Measurements from ENCODE around the gene CENPM. TPM values are rescaled to one million over a fixed set of nuclear protein-coding genes. Genes with fewer than 3 reads are reported as not detected.
A peak's percentile ranks its signal among the peaks of the same experiment; 100 is the strongest.

Gene CENPM
- total RNA-seq, 2 donors from 2014 or later: 34.7 to 115 TPM

DNA sequence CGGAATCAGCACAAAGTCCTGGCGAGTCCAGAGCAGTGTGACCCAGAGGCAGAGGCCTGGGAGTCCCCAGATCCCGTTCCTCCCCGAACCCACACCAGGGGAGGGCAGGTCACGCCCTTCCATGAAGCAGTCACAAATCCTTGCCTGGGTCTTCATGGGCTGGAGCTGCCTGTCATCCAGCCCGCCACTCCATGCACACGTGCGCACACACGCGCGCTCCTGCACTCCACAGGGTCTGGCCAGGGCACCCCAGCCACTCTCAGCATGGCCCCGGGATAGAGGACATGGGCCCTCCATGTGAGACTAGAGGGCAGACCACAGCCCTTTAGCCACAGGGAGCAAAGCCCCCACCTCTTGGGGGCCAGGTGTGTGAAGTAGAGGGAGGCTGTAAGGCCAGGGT, 14.6 kb downstream of the CENPM start:
- no peak overlapping the region for H3K27ac Mint-ChIP-seq
- H3K4me3 Mint-ChIP-seq: no peak overlapping the region
- DNase-seq (ENCODE audit: low spot score): no peak
- H3K27me3 Mint-ChIP-seq: no peaks in the 10 kb centered on the region
- peaks cover 0 to 2% of the 10 kb centered on the region in 2 donors for H3K4me1 Mint-ChIP-seq (ENCODE audit: low read depth in 2 of 2)
- no peak for ATAC-seq
- H3K9me3 Mint-ChIP-seq: no peaks in the 10 kb centered on the region
- no peaks in the 10 kb centered on the region for H3K36me3 Mint-ChIP-seq

DNA sequence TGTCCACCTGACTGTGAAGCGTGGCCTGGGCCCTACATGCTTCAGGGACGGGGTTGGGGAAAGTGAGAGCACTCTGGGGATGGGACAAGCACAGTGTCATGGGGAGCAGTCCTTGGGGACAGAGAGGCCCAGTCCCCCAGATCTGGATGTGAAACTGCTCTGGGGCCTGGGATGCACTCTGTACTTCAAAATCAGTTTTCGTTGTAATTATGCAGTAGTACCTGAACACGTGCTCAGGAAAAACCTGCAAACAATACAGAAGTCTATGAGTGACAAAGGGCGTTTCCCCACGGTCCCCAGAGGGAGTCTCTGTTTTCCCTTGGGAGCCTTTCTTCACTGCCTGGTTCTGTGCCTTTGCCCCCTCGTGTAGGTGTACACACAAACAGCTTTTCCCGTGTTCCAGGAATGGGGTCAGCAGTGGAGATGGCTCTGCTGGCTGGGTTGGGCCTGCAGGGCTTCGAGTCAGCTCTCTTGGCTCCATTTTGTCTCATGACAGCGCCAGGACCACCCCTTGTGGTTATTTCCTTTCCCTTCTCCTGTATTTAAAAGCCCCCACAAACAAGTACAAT, 15.2 kb downstream of the CENPM start:
- Mint-ChIP-seq H3K36me3 (no peaks in the 10 kb centered on the region), H3K4me3 (no peak overlapping the region), H3K27me3 (no peaks in the 10 kb centered on the region), H3K27ac (no peak overlapping the region), H3K9me3 (no peaks in the 10 kb centered on the region), H3K4me1 (ENCODE audit: low read depth in 2 of 2) (peaks cover 0 to 2% of the 10 kb centered on the region in 2 donors)
- no peak for DNase-seq (ENCODE audit: low spot score)
- no peak for ATAC-seq

DNA sequence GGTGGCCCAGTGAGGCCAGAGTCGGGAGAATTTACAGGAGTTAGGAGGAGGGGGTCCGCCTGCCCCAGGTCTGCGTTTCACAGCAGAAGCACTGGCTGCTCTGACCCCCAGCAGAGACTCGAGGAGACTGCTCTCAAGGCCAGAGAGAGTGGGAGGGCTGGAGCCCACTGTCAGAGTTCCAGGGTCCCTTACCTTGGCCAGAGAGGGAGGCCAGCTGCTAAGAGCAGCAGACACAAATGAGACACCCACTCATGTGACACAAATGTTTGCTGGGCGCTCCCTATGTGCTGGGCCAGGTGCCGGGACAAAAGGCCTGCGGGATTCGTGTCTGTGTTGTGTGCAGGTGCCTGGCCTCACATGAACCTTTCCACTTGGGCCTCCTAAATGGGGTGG, 17.5 kb downstream of the CENPM start:
- no peaks in the 10 kb centered on the region for H3K9me3 Mint-ChIP-seq
- ATAC-seq (no peak), DNase-seq (ENCODE audit: low spot score) (no peak)
- peaks cover 0 to 3% of the 10 kb centered on the region in 2 donors for H3K27me3 Mint-ChIP-seq
- H3K36me3 Mint-ChIP-seq: no peaks in the 10 kb centered on the region
- no peak overlapping the region for H3K4me3 Mint-ChIP-seq
- no peak overlapping the region for H3K27ac Mint-ChIP-seq
- H3K4me1 Mint-ChIP-seq (ENCODE audit: low read depth in 2 of 2): peaks cover 0 to 8% of the 10 kb centered on the region in 2 donors

DNA sequence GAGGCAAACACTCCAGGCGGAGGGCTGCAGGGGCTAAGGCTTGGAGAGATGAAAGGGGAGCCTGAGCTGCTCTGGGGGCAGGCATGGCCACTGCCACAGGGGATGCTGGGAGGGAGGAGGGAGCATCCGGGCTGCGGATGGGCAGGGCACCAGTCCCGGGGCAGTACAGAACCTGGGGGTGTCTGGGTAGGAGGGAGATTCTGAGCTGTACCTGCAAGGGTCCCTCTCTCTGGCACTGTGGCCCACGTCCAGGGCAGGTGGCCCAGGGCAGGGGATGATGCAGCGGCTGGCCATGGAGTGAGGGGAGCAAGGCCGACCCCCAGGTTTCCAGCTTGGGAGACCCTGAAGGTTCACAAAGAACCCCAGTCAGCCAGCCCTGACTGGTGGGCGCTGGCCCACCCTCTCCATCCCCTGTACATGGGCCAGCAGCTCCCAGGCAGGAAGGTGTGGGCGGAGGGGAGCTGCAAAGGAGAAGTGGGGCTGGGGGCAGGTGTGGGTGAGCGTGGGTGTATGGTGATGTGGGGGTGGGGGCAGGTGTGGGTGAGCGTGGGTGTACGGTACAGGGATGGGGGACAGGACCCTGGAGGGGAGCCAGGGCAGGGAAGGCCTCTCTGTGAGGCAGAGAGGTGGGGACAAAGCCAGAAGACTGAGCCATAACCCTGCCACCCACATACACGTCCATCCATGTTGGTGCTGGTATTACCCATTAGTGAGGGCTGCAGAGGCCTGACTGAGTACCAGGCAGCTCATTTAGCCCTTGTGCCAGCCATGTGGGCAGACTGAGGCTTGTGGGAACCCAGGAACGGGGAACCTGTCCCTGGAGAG, 18.1 kb downstream of the CENPM start:
- ATAC-seq (peak in 1 of 2 donors; percentile 4), DNase-seq (ENCODE audit: low spot score) (no peak)
- Mint-ChIP-seq H3K27me3 (peaks cover 0 to 3% of the 10 kb centered on the region in 2 donors), H3K36me3 (no peaks in the 10 kb centered on the region), H3K27ac (no peak overlapping the region), H3K4me3 (no peak overlapping the region), H3K9me3 (no peaks in the 10 kb centered on the region), H3K4me1 (ENCODE audit: low read depth in 2 of 2) (peaks cover 0 to 8% of the 10 kb centered on the region in 2 donors)

DNA sequence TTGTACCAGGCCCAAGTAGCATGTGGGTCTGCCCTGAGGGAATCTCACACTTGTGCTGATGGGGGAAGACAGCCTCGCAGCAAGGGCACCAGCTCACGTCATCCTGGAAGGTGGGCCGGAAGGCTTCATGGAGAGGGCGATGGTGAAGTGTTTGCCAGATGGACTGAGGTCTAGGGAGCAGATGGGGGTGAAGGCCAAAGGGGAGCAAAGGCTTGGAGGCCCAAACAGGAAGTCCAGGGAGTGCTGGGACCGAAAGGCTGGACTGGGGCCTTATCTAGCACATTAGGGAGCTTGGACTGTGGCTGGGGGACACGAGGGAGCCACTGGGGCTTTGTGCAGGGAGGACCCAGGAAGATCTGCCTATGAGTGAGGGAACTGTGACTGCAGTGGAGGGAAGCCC, 19.1 kb downstream of the CENPM start:
- peaks cover 0 to 3% of the 10 kb centered on the region in 2 donors for H3K27me3 Mint-ChIP-seq
- no peak for ATAC-seq
- DNase-seq (ENCODE audit: low spot score): no peak
- peaks cover 0 to 8% of the 10 kb centered on the region in 2 donors for H3K4me1 Mint-ChIP-seq (ENCODE audit: low read depth in 2 of 2)
- no peaks in the 10 kb centered on the region for H3K36me3 Mint-ChIP-seq
- no peak overlapping the region for H3K27ac Mint-ChIP-seq
- no peaks in the 10 kb centered on the region for H3K9me3 Mint-ChIP-seq
- H3K4me3 Mint-ChIP-seq: peak overlapping the region; percentile 26

DNA sequence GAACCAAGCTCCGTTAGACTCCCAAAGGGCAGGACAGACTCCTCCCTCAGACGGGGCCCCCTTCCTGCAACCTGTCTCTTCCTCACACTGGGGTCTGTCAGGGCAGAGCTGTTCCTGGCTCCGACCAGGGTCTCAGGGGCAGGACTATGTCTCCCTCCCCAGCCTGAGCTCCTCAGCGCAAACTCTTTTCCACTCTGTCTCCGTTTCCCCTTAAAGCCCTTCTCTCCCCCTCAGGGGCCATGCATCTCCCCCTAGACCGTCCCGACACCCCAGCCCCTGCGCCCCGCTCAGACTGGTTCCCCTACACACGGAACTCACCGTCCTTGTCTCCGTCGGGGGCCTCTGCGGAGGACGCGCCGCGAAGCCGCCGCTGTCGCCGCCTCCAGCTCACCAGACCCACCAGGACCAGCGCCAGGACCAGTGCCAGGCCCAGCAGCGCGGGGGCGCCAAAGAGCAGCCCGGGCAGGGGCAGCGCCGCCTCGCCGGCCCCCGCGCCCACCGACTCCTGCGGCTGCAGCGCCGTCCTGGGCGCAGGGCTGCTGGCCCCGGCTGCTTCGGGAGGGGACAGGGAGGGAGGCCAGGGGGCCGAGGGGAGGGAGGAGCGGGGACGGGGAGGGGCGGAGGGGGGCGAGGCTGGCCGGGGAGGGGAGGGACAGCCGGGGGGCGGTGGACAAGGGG, 21.0 kb downstream of the CENPM start:
- DNase-seq (ENCODE audit: low spot score): no peak
- peak; percentile 79 to 86 for ATAC-seq
- peak overlapping the region; percentile 52 for H3K4me3 Mint-ChIP-seq
- H3K9me3 Mint-ChIP-seq: no peaks in the 10 kb centered on the region
- peaks cover 0 to 6% of the 10 kb centered on the region in 2 donors for H3K4me1 Mint-ChIP-seq (ENCODE audit: low read depth in 2 of 2)
- no peaks in the 10 kb centered on the region for H3K36me3 Mint-ChIP-seq
- peaks cover 0 to 3% of the 10 kb centered on the region in 2 donors for H3K27me3 Mint-ChIP-seq
- H3K27ac Mint-ChIP-seq: no peak overlapping the region

DNA sequence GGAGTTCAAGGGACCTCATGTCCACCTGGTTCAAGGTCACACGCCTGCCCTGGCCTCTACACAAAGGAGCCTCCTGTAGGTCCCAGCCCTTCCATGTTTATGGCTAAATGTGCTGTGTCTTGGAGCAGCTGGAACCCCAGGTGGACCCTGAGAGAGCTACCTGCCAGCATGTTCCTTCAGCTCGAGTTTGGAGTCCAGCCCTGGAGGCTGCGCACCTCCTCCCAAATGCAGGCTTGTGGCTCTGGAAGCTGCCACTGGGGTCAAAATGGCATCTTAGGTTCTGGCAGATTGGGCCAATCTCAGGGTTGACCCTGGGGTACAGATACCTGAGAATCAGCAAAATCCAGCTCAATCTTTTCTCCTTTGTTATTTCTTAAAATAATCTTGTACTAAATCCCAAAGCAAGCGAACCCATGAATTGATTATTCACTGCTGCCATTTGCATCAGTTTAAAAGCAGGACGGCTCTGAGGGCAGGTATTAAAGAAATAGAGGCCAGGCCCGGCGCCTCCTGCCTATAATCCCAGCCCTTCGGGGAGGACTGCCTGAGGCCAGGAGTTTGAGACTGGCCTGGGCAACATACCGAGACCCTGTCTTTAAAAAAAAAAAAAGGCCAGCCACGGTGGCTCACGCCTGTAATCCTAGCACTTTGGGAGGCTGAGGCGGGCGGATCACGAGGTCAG, 23.2 kb downstream of the CENPM start:
- H3K4me3 Mint-ChIP-seq: no peak overlapping the region
- DNase-seq (ENCODE audit: low spot score) (no peak), ATAC-seq (no peak)
- H3K4me1 Mint-ChIP-seq (ENCODE audit: low read depth in 2 of 2): peaks cover 0 to 9% of the 10 kb centered on the region in 2 donors
- no peaks in the 10 kb centered on the region for H3K9me3 Mint-ChIP-seq
- H3K36me3 Mint-ChIP-seq: no peaks in the 10 kb centered on the region
- H3K27me3 Mint-ChIP-seq: peaks cover 0 to 3% of the 10 kb centered on the region in 2 donors
- no peak overlapping the region for H3K27ac Mint-ChIP-seq

DNA sequence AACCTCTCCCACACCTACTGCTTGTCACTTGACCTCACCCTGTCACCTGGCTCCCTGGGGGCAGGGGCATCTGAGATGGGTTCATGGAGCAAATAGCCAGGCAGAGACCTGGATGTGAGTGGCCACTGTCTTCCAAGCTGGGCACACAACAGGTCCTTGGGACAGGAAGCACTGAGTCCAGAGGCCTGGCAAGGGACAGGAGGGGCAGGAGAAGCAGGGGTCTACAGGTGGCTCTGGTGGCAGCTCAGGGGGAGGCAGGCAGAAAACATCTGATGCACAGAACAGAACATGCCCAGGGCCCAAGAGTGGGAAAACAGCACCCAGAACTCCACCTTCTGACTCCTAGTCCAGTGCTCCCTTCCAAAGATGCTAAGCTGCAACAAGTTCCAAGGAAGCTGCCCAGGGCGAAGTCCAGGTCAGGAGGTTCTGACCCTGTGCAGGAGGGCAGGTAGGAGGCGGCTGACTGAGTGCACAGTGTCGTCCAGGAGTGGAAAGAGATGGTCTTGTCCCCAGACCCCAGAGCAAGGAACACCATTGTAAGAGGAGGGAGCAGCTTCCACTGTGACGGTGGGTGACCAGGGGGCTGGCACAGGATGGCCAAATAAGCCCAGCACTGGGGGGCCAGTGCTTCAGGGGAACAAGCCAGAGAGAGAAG, 23.9 kb downstream of the CENPM start:
- no peak for DNase-seq (ENCODE audit: low spot score)
- Mint-ChIP-seq H3K9me3 (no peaks in the 10 kb centered on the region), H3K36me3 (no peaks in the 10 kb centered on the region), H3K4me1 (ENCODE audit: low read depth in 2 of 2) (peaks cover 0 to 9% of the 10 kb centered on the region in 2 donors), H3K27ac (no peak overlapping the region), H3K4me3 (no peak overlapping the region), H3K27me3 (peaks cover 0 to 3% of the 10 kb centered on the region in 2 donors)
- no peak for ATAC-seq

DNA sequence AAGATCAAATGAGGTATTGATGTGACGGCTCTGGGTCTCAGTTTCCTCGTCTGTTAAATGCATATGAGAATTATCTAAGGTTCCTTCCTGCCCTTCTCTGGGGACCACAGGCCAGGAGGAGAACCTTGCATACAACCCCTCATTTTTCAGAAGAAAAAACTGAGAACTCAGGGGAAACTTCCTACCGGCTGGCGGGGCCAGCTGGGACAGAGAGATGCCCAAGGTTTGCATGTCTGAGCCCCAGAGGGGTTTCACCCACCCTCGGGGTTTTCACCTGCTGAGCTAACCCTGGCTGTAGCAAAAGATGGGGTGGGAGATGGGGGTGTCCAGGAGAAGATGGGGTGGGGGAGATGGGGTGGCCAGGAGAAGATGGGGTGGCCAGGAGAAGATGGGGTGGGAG, 24.6 kb downstream of the CENPM start:
- Mint-ChIP-seq H3K4me3 (no peak overlapping the region), H3K9me3 (no peaks in the 10 kb centered on the region), H3K27ac (no peak overlapping the region), H3K36me3 (no peaks in the 10 kb centered on the region), H3K4me1 (ENCODE audit: low read depth in 2 of 2) (peaks cover 0 to 9% of the 10 kb centered on the region in 2 donors), H3K27me3 (peaks cover 0 to 3% of the 10 kb centered on the region in 2 donors)
- ATAC-seq (no peak), DNase-seq (ENCODE audit: low spot score) (no peak)

DNA sequence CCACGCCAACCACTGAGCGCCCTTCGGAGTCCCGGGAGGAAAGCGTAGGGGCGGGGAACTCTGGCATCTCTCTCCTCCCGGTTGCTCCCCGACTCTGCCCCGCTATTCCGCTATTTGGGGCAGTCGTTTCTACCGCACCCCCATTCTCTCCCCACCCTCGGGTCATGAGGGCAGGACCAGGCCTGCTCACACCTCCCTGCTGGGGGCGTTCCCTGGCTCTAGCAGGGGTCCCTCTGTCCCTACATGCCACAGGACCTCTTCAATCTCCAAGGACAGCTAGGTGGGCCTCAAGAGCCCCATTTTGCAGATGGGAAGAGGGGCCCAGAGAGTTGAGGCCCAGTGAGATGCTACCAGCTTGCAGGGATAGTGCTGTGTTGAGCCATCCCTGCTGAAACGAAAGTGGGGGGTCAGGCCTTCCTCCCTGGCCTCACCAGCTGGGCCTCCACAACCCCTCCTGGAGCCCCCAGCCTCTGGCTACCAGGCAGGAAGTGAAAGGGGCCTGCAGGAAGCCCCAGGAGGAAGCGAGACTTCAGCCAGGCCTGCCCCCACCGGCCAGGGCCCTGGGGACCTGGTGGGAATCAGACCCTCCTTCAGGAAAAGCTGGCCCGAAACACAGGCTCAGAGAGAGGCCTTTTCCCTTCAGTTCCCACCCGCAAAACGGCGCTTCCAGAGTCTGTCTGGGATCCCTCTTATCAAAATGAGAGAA, 26.5 kb downstream of the CENPM start:
- Mint-ChIP-seq H3K27me3 (peaks cover 10 to 13% of the 10 kb centered on the region in 2 donors), H3K36me3 (no peaks in the 10 kb centered on the region), H3K27ac (no peak overlapping the region), H3K9me3 (no peaks in the 10 kb centered on the region), H3K4me1 (ENCODE audit: low read depth in 2 of 2) (peaks cover 0 to 6% of the 10 kb centered on the region in 2 donors), H3K4me3 (peak overlapping the region; percentile 62)
- no peak for DNase-seq (ENCODE audit: low spot score)
- ATAC-seq: peak in 1 of 2 donors; percentile 2

DNA sequence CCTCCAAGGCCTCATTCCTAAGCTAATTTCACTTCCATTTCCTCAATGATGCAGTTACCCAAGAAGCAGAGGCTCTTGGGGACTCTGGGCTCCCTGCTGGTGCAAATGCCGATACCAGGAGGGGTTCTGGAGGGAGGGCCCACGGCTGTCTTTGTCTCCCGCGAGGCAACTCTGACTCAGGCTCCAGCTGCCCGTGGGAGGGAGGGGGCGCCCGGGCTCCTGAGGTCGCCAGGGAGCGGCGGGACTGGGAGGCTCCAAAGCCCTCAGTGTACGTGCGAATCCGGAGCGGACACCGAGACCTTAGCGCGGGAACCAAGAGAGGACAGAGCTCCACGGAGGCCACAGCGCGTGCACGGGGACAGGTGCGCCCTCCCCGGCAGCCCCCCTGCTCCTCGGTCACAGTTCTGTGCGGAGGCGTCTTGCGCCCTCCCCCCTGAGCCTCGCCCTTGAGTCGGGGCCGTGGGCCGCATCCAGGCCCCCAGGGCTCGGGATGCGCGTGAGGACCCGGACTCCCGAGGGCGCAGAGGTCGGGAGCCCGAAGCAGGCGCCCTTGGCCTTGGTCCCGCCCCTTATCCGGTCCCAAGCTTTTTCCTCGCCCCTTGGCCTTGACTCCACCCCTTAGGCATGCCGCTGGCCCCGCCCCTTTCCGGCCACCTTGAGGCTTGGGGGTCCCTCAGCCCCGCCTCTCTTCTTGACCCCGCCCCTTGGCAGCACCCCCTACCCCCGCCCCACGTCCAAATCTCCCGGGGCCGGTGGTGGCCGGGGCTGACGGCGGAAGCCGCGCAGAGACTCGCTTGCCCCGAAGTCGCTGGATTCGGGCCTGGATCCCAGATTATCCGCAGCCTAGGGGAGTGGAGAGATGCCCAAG, 27.4 kb downstream of the CENPM start:
- Mint-ChIP-seq H3K4me3 (peak overlapping the region; percentile 41), H3K36me3 (no peaks in the 10 kb centered on the region), H3K4me1 (ENCODE audit: low read depth in 2 of 2) (peaks cover 0 to 5% of the 10 kb centered on the region in 2 donors), H3K27ac (no peak overlapping the region), H3K9me3 (no peaks in the 10 kb centered on the region), H3K27me3 (peaks cover 10% of the 10 kb centered on the region in 2 donors)
- ATAC-seq (peak; percentile 60 to 85), DNase-seq (ENCODE audit: low spot score) (peak; percentile 78)
